ENCODE data around the gene CFAP46. TPM values are rescaled to one million over a fixed set of nuclear protein-coding genes. Genes with fewer than 3 reads are reported as not detected.
A peak's percentile ranks its signal among the peaks of the same experiment; 100 is the strongest.

The CFAP46 gene
- total and polyA plus RNA-seq, 2 experiments from 2014 or later, result 0.20 to 0.22 TPM

DNA sequence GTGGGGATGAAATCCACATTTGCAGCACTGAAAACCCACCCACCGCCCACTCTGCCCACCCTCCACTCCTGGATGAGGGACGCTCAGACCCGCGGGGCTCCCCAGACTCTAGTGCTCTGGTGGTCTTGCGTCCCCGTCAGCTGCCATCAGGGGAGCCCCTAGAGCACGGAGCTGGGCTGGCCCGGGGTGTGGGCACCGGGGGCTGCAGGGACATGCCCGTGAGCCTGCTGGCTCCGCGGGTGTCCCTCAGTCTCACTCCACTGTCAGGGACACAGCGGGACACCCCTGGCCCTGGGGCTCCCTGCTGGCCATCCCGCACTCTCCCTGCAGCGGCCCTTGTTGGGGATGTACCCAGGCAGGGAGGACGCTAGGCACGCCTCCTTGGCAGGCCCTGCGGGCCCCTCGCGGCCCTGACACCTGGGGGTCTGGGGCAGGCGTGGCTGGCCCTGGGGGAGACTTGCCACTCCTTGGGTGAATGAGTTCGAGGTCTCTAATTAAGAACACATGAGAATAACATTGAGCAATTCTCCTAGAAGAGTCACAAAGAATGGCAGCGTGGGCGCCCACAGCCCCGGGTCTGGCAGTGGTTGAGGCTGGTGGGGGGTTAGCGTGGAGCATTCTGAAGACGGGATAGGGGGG lies 64.2 kb downstream of the CFAP46 start:
- no peak overlapping the region for H2AFZ ChIP-seq
- H3K9ac ChIP-seq, result no peak overlapping the region
- peak; percentile 75 for DNase-seq
- H3K27me3 ChIP-seq (replicated peaks; ENCODE audit: insufficient read depth), result peaks cover 34% of the 10 kb centered on the region
- 8 to 11% methylated on average over 25 of the region's 27 CpGs for WGBS, 2 experiments (ENCODE audit: low coverage in 1 of 2, low lambda C conversion rate in 2 of 2, missing lambda C conversion rate in 2 of 2)
- peaks cover 7% of the 10 kb centered on the region for H3K4me1 ChIP-seq (ENCODE audit: insufficient read depth)
- no peaks in the 10 kb centered on the region for H3F3A ChIP-seq (ENCODE audit: insufficient read depth)
- no peaks in the 10 kb centered on the region for H3K36me3 ChIP-seq (ENCODE audit: low read depth)
- no peaks in the 10 kb centered on the region for H3K79me2 ChIP-seq (ENCODE audit: insufficient read depth)
- no peak overlapping the region for H3K27ac ChIP-seq
- in situ Hi-C loops (cut with MboI), result no loop called here
- no peak overlapping the region for H3K4me3 ChIP-seq
- no peak overlapping the region for H3K4me2 ChIP-seq (ENCODE audit: unreplicated experiment)
- TF ChIP-seq EZH2phosphoT487 (IDR thresholded peaks at IDR 0.05; ENCODE audit: insufficient read depth, low read depth) (no peak), EZH2 (IDR thresholded peaks at IDR 0.05; ENCODE audit: insufficient read depth, poor library complexity, severe bottlenecking) (no peak)
- H4K20me1 ChIP-seq (ENCODE audit: insufficient read depth), result no peaks in the 10 kb centered on the region
- no peaks in the 10 kb centered on the region for H3K9me3 ChIP-seq (ENCODE audit: low read depth)
- no peaks in the 10 kb centered on the region for H3K9me2 ChIP-seq (ENCODE audit: insufficient read depth)

GRCh38 chr10:132877473-132877872 lies 64.9 kb downstream of the CFAP46 start:
- Histone ChIP-seq H2AFZ (no peak overlapping the region), H3K4me3 (no peak overlapping the region), H3K4me1 (ENCODE audit: insufficient read depth) (peaks cover 7% of the 10 kb centered on the region), H3K9ac (no peak overlapping the region), H3K36me3 (ENCODE audit: low read depth) (no peaks in the 10 kb centered on the region), H3K9me2 (ENCODE audit: insufficient read depth) (no peaks in the 10 kb centered on the region), H3K4me2 (ENCODE audit: unreplicated experiment) (no peak overlapping the region), H3K27me3 (replicated peaks; ENCODE audit: insufficient read depth) (peaks cover 34% of the 10 kb centered on the region), H4K20me1 (ENCODE audit: insufficient read depth) (no peaks in the 10 kb centered on the region), H3K9me3 (ENCODE audit: low read depth) (no peaks in the 10 kb centered on the region), H3F3A (ENCODE audit: insufficient read depth) (no peaks in the 10 kb centered on the region), H3K27ac (no peak overlapping the region), H3K79me2 (ENCODE audit: insufficient read depth) (no peaks in the 10 kb centered on the region)
- in situ Hi-C loops (cut with MboI), result no loop called here
- WGBS, 2 experiments (ENCODE audit: low coverage in 1 of 2, low lambda C conversion rate in 2 of 2, missing lambda C conversion rate in 2 of 2), result 54 to 66% methylated on average over 12 of the region's 12 CpGs
- TF ChIP-seq EZH2 (IDR thresholded peaks at IDR 0.05; ENCODE audit: insufficient read depth, poor library complexity, severe bottlenecking) (no peak), EZH2phosphoT487 (IDR thresholded peaks at IDR 0.05; ENCODE audit: insufficient read depth, low read depth) (no peak)
- no peak for DNase-seq

- Histone ChIP-seq H3K9ac (no peak overlapping the region), H3F3A (ENCODE audit: insufficient read depth) (no peaks in the 10 kb centered on the region), H3K27me3 (replicated peaks; ENCODE audit: insufficient read depth) (peaks cover 39% of the 10 kb centered on the region), H2AFZ (no peak overlapping the region), H3K4me2 (ENCODE audit: unreplicated experiment) (no peak overlapping the region), H3K4me3 (no peak overlapping the region), H4K20me1 (ENCODE audit: insufficient read depth) (no peaks in the 10 kb centered on the region), H3K4me1 (ENCODE audit: insufficient read depth) (peaks cover 7% of the 10 kb centered on the region), H3K36me3 (ENCODE audit: low read depth) (no peaks in the 10 kb centered on the region), H3K9me2 (ENCODE audit: insufficient read depth) (no peaks in the 10 kb centered on the region), H3K27ac (no peak overlapping the region), H3K79me2 (ENCODE audit: insufficient read depth) (no peaks in the 10 kb centered on the region), H3K9me3 (ENCODE audit: low read depth) (no peaks in the 10 kb centered on the region)
- in situ Hi-C loops (cut with MboI), result no loop called here
- WGBS, 2 experiments (ENCODE audit: low coverage in 1 of 2, low lambda C conversion rate in 2 of 2, missing lambda C conversion rate in 2 of 2), result 65 to 67% methylated on average over 15 of the region's 15 CpGs
- DNase-seq, result no peak
- no peak for TF ChIP-seq EZH2 (IDR thresholded peaks at IDR 0.05; ENCODE audit: insufficient read depth, poor library complexity, severe bottlenecking)
- no peak for TF ChIP-seq EZH2phosphoT487 (IDR thresholded peaks at IDR 0.05; ENCODE audit: insufficient read depth, low read depth)
These were observed 65.4 kb downstream of the CFAP46 start for GRCh38 chr10:132876993-132877431.

- H3K9ac ChIP-seq, result no peak overlapping the region
- H3K9me3 ChIP-seq (ENCODE audit: low read depth), result no peaks in the 10 kb centered on the region
- peaks cover 7% of the 10 kb centered on the region for H3K4me1 ChIP-seq (ENCODE audit: insufficient read depth)
- H3K4me2 ChIP-seq (ENCODE audit: unreplicated experiment), result no peak overlapping the region
- no peaks in the 10 kb centered on the region for H3F3A ChIP-seq (ENCODE audit: insufficient read depth)
- no peak overlapping the region for H2AFZ ChIP-seq
- H3K9me2 ChIP-seq (ENCODE audit: insufficient read depth), result no peaks in the 10 kb centered on the region
- no peaks in the 10 kb centered on the region for H3K36me3 ChIP-seq (ENCODE audit: low read depth)
- no peaks in the 10 kb centered on the region for H3K79me2 ChIP-seq (ENCODE audit: insufficient read depth)
- 72 to 76% methylated on average over 18 of the region's 18 CpGs for WGBS, 2 experiments (ENCODE audit: low coverage in 1 of 2, low lambda C conversion rate in 2 of 2, missing lambda C conversion rate in 2 of 2)
- in situ Hi-C loops (cut with MboI), result no loop called here
- no peak overlapping the region for H3K27ac ChIP-seq
- TF ChIP-seq EZH2phosphoT487 (IDR thresholded peaks at IDR 0.05; ENCODE audit: insufficient read depth, low read depth), result no peak
- no peak for TF ChIP-seq EZH2 (IDR thresholded peaks at IDR 0.05; ENCODE audit: insufficient read depth, poor library complexity, severe bottlenecking)
- H4K20me1 ChIP-seq (ENCODE audit: insufficient read depth), result no peaks in the 10 kb centered on the region
- no peak for DNase-seq
- H3K27me3 ChIP-seq (replicated peaks; ENCODE audit: insufficient read depth), result peaks cover 46% of the 10 kb centered on the region
- no peak overlapping the region for H3K4me3 ChIP-seq
These were observed 66.1 kb downstream of the CFAP46 start for GRCh38 chr10:132876131-132876860.

Measured in GM23248 (cell line).